ENCODE data around the gene MRPL52. TPM values are rescaled to one million over a fixed set of nuclear protein-coding genes. Genes with fewer than 3 reads are reported as not detected.

The MRPL52 gene
- total and polyA plus RNA-seq, 2 of the 13 experiments (the other 11 are each of a cell fraction or from before 2014, with no cell fraction given), result 118 to 329 TPM

DNA sequence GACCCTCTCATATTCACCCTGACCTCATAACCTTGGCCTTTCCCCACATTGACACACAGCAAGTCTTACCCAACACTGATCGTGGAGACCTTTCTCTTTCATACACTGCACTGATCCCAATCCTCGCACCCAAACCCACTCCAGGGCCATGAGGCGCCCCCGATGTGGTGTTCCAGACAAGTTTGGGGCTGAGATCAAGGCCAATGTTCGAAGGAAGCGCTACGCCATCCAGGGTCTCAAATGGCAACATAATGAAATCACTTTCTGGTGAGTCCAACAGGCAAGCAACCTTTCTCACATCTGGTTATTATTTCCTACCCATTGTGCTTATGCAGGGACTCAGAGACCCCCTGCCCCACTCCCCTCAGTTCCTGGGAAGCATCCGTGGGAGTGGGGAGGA lies 12.1 kb downstream of the MRPL52 start (continued):
- TF ChIP-seq, protein P1, sequence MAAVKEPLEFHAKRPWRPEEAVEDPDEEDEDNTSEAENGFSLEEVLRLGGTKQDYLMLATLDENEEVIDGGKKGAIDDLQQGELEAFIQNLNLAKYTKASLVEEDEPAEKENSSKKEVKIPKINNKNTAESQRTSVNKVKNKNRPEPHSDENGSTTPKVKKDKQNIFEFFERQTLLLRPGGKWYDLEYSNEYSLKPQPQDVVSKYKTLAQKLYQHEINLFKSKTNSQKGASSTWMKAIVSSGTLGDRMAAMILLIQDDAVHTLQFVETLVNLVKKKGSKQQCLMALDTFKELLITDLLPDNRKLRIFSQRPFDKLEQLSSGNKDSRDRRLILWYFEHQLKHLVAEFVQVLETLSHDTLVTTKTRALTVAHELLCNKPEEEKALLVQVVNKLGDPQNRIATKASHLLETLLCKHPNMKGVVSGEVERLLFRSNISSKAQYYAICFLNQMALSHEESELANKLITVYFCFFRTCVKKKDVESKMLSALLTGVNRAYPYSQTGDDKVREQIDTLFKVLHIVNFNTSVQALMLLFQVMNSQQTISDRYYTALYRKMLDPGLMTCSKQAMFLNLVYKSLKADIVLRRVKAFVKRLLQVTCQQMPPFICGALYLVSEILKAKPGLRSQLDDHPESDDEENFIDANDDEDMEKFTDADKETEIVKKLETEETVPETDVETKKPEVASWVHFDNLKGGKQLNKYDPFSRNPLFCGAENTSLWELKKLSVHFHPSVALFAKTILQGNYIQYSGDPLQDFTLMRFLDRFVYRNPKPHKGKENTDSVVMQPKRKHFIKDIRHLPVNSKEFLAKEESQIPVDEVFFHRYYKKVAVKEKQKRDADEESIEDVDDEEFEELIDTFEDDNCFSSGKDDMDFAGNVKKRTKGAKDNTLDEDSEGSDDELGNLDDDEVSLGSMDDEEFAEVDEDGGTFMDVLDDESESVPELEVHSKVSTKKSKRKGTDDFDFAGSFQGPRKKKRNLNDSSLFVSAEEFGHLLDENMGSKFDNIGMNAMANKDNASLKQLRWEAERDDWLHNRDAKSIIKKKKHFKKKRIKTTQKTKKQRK (IDR thresholded peaks at IDR 0.05; ENCODE audit: low read length), result no peak

DNA sequence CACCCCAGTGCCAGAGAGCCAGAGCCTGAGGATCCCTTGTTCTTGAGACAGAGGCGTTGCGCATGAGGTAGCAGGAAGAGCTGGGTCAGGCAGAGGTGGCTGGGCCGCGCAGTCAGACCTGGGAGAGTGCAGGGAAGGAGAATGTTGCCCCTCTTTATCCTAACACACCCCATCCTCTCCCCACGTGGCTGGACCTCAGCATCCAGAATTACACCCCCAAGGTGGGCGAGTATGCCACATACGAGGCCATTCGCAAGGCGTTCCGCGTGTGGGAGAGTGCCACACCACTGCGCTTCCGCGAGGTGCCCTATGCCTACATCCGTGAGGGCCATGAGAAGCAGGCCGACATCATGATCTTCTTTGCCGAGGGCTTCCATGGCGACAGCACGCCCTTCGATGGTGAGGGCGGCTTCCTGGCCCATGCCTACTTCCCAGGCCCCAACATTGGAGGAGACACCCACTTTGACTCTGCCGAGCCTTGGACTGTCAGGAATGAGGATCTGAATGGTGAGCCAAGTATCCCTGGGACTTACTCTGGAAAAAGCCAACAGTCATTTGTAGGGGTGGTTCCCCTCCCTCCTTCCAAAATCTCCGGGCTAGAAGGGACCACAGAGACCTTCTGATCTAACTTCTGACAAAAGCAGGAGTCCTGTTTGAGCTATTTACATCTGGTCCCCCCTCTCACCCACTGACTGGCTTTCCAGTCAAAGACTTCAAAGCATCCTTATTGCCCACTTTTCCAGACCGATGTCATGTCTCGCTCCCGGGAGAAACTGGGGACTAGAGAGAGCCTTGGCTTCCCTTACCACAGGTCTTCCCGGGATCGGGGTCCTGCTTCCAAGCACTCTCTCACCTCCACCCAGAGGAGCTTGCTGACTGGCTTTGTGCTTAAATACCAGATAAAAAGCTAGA lies 12.8 kb downstream of the MRPL52 start:
- FAIRE-seq (no peak), DNase-seq (ENCODE audit: low spot score) (no peak), ATAC-seq (no peak)
- H3K27ac ChIP-seq (ENCODE audit: extremely low read length, insufficient read depth, low read length), result no peak overlapping the region
- in situ Hi-C loops (cut with HindIII; ENCODE audit: extremely low pct_ligation_motif_present, low pct_unique_long_range_greater_than_20kb) (no loop called here), intact Hi-C loops (cut with micrococcal nuclease; ENCODE audit: unreplicated experiment) (no loop called here)
- no TSS peak for BruUV-seq (replicated peaks)
- no peak overlapping the region for H3K9ac ChIP-seq (ENCODE audit: insufficient read depth, low read depth, low read length)
- H3K4me1 ChIP-seq (ENCODE audit: insufficient read depth, low read length), result peaks cover 26% of the 10 kb centered on the region
- H3K9me3 ChIP-seq (ENCODE audit: low read length), result no peaks in the 10 kb centered on the region
- H4K20me1 ChIP-seq (ENCODE audit: insufficient read depth, low read length), result no peaks in the 10 kb centered on the region
- no peaks in the 10 kb centered on the region for H3K79me2 ChIP-seq (ENCODE audit: insufficient read depth, low read length)
- CTCF ChIA-PET (ENCODE audit: low intra/inter-chr PET ratio, low total read pairs), result no interaction called here
- H3K27me3 ChIP-seq (ENCODE audit: control insufficient read depth in 1 of 2, insufficient read depth in 2 of 2, low read length in 2 of 2), result peaks cover 1 to 9% of the 10 kb centered on the region in 2 experiments; a peak in 2 of 5 replicates
- H3K4me2 ChIP-seq (ENCODE audit: low read depth, low read length), result no peak overlapping the region
- no peak overlapping the region for H3K4me3 ChIP-seq (replicated peaks in 1 of 3; ENCODE audit: insufficient read depth in 1 of 3, low read depth in 2 of 3, low read length in 3 of 3)
- POLR2A ChIA-PET, result no interaction called here
- no peaks in the 10 kb centered on the region for H3K36me3 ChIP-seq (replicated peaks in 1 of 2; ENCODE audit: control insufficient read depth in 1 of 2, insufficient read depth in 2 of 2, low read length in 2 of 2)
- no peak overlapping the region for H2AFZ ChIP-seq (ENCODE audit: low read length)
- 85% methylated on average over 28 of the region's 28 CpGs for WGBS (ENCODE audit: low lambda C conversion rate)
- TF ChIP-seq ZNF33A (CRISPR knock-in tag; IDR thresholded peaks at IDR 0.05; ENCODE audit: borderline replicate concordance) (no peak), EEA1 (CRISPR knock-in tag; IDR thresholded peaks at IDR 0.05; ENCODE audit: borderline replicate concordance) (0 out of 2 replicates have a peak, but pooled peaks have one; percentile 9), ZNF234 (CRISPR knock-in tag; conservative IDR thresholded peaks at IDR 0.05) (no peak), NFIB (CRISPR knock-in tag; IDR thresholded peaks at IDR 0.05; ENCODE audit: borderline replicate concordance) (0 out of 2 replicates have a peak, but pooled peaks have one; percentile 35), MEIS1 (CRISPR knock-in tag; IDR thresholded peaks at IDR 0.05; ENCODE audit: borderline replicate concordance) (0 out of 2 replicates have a peak, but pooled peaks have one; percentile 23), KDM5A (IDR thresholded peaks at IDR 0.05; ENCODE audit: borderline replicate concordance, low read length) (no peak), ZNF761 (CRISPR knock-in tag; conservative IDR thresholded peaks at IDR 0.05) (0 out of 2 replicates have a peak, but pooled peaks have one; percentile 32), ZNF670 (CRISPR knock-in tag; IDR thresholded peaks at IDR 0.05; ENCODE audit: borderline replicate concordance) (no peak)
- TF ChIP-seq, protein P2, sequence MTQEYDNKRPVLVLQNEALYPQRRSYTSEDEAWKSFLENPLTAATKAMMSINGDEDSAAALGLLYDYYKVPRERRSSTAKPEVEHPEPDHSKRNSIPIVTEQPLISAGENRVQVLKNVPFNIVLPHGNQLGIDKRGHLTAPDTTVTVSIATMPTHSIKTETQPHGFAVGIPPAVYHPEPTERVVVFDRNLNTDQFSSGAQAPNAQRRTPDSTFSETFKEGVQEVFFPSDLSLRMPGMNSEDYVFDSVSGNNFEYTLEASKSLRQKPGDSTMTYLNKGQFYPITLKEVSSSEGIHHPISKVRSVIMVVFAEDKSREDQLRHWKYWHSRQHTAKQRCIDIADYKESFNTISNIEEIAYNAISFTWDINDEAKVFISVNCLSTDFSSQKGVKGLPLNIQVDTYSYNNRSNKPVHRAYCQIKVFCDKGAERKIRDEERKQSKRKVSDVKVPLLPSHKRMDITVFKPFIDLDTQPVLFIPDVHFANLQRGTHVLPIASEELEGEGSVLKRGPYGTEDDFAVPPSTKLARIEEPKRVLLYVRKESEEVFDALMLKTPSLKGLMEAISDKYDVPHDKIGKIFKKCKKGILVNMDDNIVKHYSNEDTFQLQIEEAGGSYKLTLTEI (CRISPR knock-in tag; conservative IDR thresholded peaks at IDR 0.05), result no peak
- TF ChIP-seq, protein P3, sequence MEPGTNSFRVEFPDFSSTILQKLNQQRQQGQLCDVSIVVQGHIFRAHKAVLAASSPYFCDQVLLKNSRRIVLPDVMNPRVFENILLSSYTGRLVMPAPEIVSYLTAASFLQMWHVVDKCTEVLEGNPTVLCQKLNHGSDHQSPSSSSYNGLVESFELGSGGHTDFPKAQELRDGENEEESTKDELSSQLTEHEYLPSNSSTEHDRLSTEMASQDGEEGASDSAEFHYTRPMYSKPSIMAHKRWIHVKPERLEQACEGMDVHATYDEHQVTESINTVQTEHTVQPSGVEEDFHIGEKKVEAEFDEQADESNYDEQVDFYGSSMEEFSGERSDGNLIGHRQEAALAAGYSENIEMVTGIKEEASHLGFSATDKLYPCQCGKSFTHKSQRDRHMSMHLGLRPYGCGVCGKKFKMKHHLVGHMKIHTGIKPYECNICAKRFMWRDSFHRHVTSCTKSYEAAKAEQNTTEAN (CRISPR knock-in tag; conservative IDR thresholded peaks at IDR 0.05), result no peak

All from HepG2 (cell line).